ENCODE measurements around the gene SETD3. TPM values are rescaled to one million over a fixed set of nuclear protein-coding genes. Genes with fewer than 3 reads are reported as not detected.

The SETD3 gene
- total RNA-seq, 1 experiment from 2014 or later: 46.8 TPM

GRCh38 chr14:99351166-99352007 is 129.3 kb downstream of the SETD3 start:
- Histone ChIP-seq H3K4me2 (ENCODE audit: low read length) (no peak overlapping the region), H3K4me3 (ENCODE audit: low read length) (no peak overlapping the region), H3F3A (ENCODE audit: low read length, unreplicated experiment) (no peaks in the 10 kb centered on the region), H3K9me2 (replicated peaks; ENCODE audit: low read length) (no peaks in the 10 kb centered on the region), H3K4me1 (ENCODE audit: insufficient read depth, low read length) (no peaks in the 10 kb centered on the region), H3K9me3 (ENCODE audit: low read length) (no peaks in the 10 kb centered on the region), H3K79me2 (ENCODE audit: low read length) (no peaks in the 10 kb centered on the region), H4K20me1 (ENCODE audit: low read length) (no peaks in the 10 kb centered on the region), H3K27ac (ENCODE audit: low read length) (no peak overlapping the region), H3K36me3 (ENCODE audit: low read depth, low read length) (no peaks in the 10 kb centered on the region), H3K27me3 (ENCODE audit: low read length) (peaks cover 35% of the 10 kb centered on the region), H3K9ac (ENCODE audit: low read length) (no peak overlapping the region), H2AFZ (ENCODE audit: low read length) (no peak overlapping the region)
- ChIA-PET CTCF (no interaction called here), POLR2A (ENCODE audit: unreplicated experiment) (no interaction called here)
- TF ChIP-seq CTCF (conservative IDR thresholded peaks at IDR 0.05; ENCODE audit: low read depth, low read length) (peak; percentile 36), EZH2phosphoT487 (IDR thresholded peaks at IDR 0.05; ENCODE audit: borderline replicate concordance, low read length) (no peak), EZH2 (IDR thresholded peaks at IDR 0.05; ENCODE audit: low read length, unreplicated experiment) (no peak)
- ATAC-seq (no peak), DNase-seq (no peak)
- intact Hi-C loops (cut with micrococcal nuclease): no loop called here
- no TSS peak for BruUV-seq (replicated peaks)

- Histone ChIP-seq H3K27ac (ENCODE audit: low read length) (no peak overlapping the region), H3K4me2 (ENCODE audit: low read length) (no peak overlapping the region), H3K27me3 (ENCODE audit: low read length) (peaks cover 41% of the 10 kb centered on the region), H3K4me3 (ENCODE audit: low read length) (no peak overlapping the region), H3K9me3 (ENCODE audit: low read length) (no peaks in the 10 kb centered on the region), H3K4me1 (ENCODE audit: insufficient read depth, low read length) (no peaks in the 10 kb centered on the region), H4K20me1 (ENCODE audit: low read length) (no peaks in the 10 kb centered on the region), H2AFZ (ENCODE audit: low read length) (no peak overlapping the region), H3F3A (ENCODE audit: low read length, unreplicated experiment) (no peaks in the 10 kb centered on the region), H3K79me2 (ENCODE audit: low read length) (no peaks in the 10 kb centered on the region), H3K9ac (ENCODE audit: low read length) (no peak overlapping the region), H3K9me2 (replicated peaks; ENCODE audit: low read length) (no peaks in the 10 kb centered on the region), H3K36me3 (ENCODE audit: low read depth, low read length) (no peaks in the 10 kb centered on the region)
- POLR2A ChIA-PET (ENCODE audit: unreplicated experiment): no interaction called here
- ATAC-seq: no peak
- no peak for DNase-seq
- TF ChIP-seq EZH2phosphoT487 (IDR thresholded peaks at IDR 0.05; ENCODE audit: borderline replicate concordance, low read length): no peak
- intact Hi-C loops (cut with micrococcal nuclease): no loop called here
- no TSS peak for BruUV-seq (replicated peaks)
- CTCF ChIA-PET: no interaction called here
Measured at GRCh38 chr14:99350751-99351150, 129.9 kb downstream of the SETD3 start.

GRCh38 chr14:99349721-99350495 is 130.8 kb downstream of the SETD3 start:
- POLR2A ChIA-PET (ENCODE audit: unreplicated experiment): no interaction called here
- H4K20me1 ChIP-seq (ENCODE audit: low read length): no peaks in the 10 kb centered on the region
- H3K4me2 ChIP-seq (ENCODE audit: low read length): no peak overlapping the region
- H3K9me2 ChIP-seq (replicated peaks; ENCODE audit: low read length): no peaks in the 10 kb centered on the region
- H3K9ac ChIP-seq (ENCODE audit: low read length): no peak overlapping the region
- H3K4me1 ChIP-seq (ENCODE audit: insufficient read depth, low read length): no peaks in the 10 kb centered on the region
- no peak for TF ChIP-seq EZH2 (IDR thresholded peaks at IDR 0.05; ENCODE audit: low read length, unreplicated experiment)
- TF ChIP-seq CTCF (conservative IDR thresholded peaks at IDR 0.05; ENCODE audit: low read depth, low read length): no peak
- no peak for TF ChIP-seq EZH2phosphoT487 (IDR thresholded peaks at IDR 0.05; ENCODE audit: borderline replicate concordance, low read length)
- no peaks in the 10 kb centered on the region for H3K9me3 ChIP-seq (ENCODE audit: low read length)
- no peak overlapping the region for H2AFZ ChIP-seq (ENCODE audit: low read length)
- H3K79me2 ChIP-seq (ENCODE audit: low read length): no peaks in the 10 kb centered on the region
- no peak overlapping the region for H3K27ac ChIP-seq (ENCODE audit: low read length)
- no peaks in the 10 kb centered on the region for H3F3A ChIP-seq (ENCODE audit: low read length, unreplicated experiment)
- no TSS peak for BruUV-seq (replicated peaks)
- CTCF ChIA-PET: no interaction called here
- intact Hi-C loops (cut with micrococcal nuclease): no loop called here
- no peaks in the 10 kb centered on the region for H3K36me3 ChIP-seq (ENCODE audit: low read depth, low read length)
- no peak overlapping the region for H3K4me3 ChIP-seq (ENCODE audit: low read length)
- no peak for ATAC-seq
- H3K27me3 ChIP-seq (ENCODE audit: low read length): peaks cover 46% of the 10 kb centered on the region
- DNase-seq: no peak
